ENCODE data around the gene CELF2. TPM values are rescaled to one million over a fixed set of nuclear protein-coding genes. Genes with fewer than 3 reads are reported as not detected.

Gene CELF2
- total and polyA plus RNA-seq, 8 donors: 58.0 to 107 (median 65.9) TPM

GRCh38 chr10:11065567-11065966 lies 47.9 kb downstream of the CELF2 start:
- ATAC-seq (peak; percentile 30), DNase-seq (no peak)
- Histone ChIP-seq H3K27me3 (no peaks in the 10 kb centered on the region), H3K4me3 (no peak overlapping the region), H3K4me1 (no peaks in the 10 kb centered on the region), H3K27ac (no peak overlapping the region), H3K36me3 (no peaks in the 10 kb centered on the region), H3K9me3 (no peaks in the 10 kb centered on the region)
- no peak for TF ChIP-seq CTCF (IDR thresholded peaks at IDR 0.05)
- intact Hi-C loops (cut with DNase I): no loop called here

GRCh38 chr10:11066520-11066919 lies 48.8 kb downstream of the CELF2 start:
- Histone ChIP-seq H3K4me1 (no peaks in the 10 kb centered on the region), H3K4me3 (no peak overlapping the region), H3K27me3 (no peaks in the 10 kb centered on the region), H3K36me3 (no peaks in the 10 kb centered on the region), H3K27ac (no peak overlapping the region), H3K9me3 (no peaks in the 10 kb centered on the region)
- ATAC-seq (no peak), DNase-seq (no peak)
- TF ChIP-seq CTCF (IDR thresholded peaks at IDR 0.05): no peak
- intact Hi-C loops (cut with DNase I): no loop called here

GRCh38 chr10:11068861-11069633 lies 51.4 kb downstream of the CELF2 start:
- DNase-seq (no peak), ATAC-seq (no peak)
- Histone ChIP-seq H3K9me3 (no peaks in the 10 kb centered on the region), H3K4me1 (peaks cover 0 to 4% of the 10 kb centered on the region in 2 donors), H3K27ac (no peak overlapping the region), H3K36me3 (no peaks in the 10 kb centered on the region), H3K27me3 (no peaks in the 10 kb centered on the region), H3K4me3 (no peak overlapping the region)
- intact Hi-C loops (cut with DNase I): no loop called here
- no peak for TF ChIP-seq CTCF (IDR thresholded peaks at IDR 0.05)

- H3K27ac ChIP-seq: no peak overlapping the region
- DNase-seq: peak in 2 of 4 donors; percentile 30 to 32
Measured at GRCh38 chr10:11073410-11073809, 55.7 kb downstream of the CELF2 start.

More at GRCh38 chr10:11073410-11073809, 55.7 kb downstream of the CELF2 start:
- H3K36me3 ChIP-seq: no peaks in the 10 kb centered on the region
- intact Hi-C loops (cut with DNase I): no loop called here
- H3K4me3 ChIP-seq: no peak overlapping the region
- TF ChIP-seq CTCF (IDR thresholded peaks at IDR 0.05): no peak
- H3K9me3 ChIP-seq: no peaks in the 10 kb centered on the region
- no peak for ATAC-seq
- H3K4me1 ChIP-seq: peaks cover 0 to 4% of the 10 kb centered on the region in 2 donors
- no peaks in the 10 kb centered on the region for H3K27me3 ChIP-seq

Data from left lung (tissue), 10 donors.